OCI-LY7 (cell line): ENCODE results near the gene PDE8B.

Experiments used
- CTCF ChIP-seq: fragments of 200-600 bp; sonication (generic); conservative IDR thresholded peaks from 2 replicates; pipeline ENCODE4 v1.5.1; 2014; ENCODE audit warnings: mild to moderate bottlenecking, antibody characterized with exemption, low read length, moderate library complexity, mixed read lengths
- EZH2phosphoT487 ChIP-seq: fragments of 200-600 bp; sonication (generic); IDR thresholded peaks from 2 replicates; pipeline ENCODE4 v1.6.1; 2018; ENCODE audit warnings: low read depth, borderline replicate concordance, mild to moderate bottlenecking, mixed run types, antibody characterized with exemption, low read length, moderate library complexity, mixed read lengths

GRCh38 chr5:77170196-77170890, 40.1 kb upstream of the PDE8B start:
- TF ChIP-seq CTCF: no peak
- TF ChIP-seq EZH2phosphoT487: no peak
